ENCODE data around the gene VPS52.

DNA sequence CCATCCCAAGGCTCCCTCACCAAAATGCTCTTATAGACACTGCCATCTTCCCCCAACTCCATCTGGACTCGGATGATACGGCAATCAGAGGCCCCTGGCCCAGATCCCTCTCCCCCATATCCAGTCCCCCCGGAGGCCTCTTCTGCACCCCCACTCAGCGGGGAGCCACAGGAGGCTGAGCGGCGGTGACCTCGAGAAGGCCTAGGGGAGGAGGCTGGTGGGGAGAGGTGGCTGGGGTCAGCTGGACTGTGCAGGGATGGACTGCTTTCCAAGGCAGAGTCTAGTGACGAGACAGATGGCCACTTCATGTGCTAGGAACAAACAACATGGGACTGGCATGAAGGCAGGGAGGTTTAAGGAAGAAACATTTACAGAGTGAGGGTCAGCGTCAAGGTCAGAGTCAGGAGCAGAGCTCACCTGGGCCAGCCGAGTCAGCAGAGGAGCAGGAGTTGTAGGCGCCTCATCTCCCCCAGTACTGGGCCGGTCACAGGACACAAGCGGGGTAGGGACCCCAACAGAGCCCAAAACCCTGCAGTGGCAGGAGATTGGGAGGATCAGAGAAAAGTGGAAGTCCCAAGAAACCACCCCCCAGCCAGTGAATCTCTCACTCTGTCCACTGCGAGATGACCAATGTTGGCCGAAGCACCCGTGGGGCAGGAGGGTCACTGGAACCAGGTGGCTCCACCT, 21.5 kb upstream of the VPS52 start:
- TF ChIP-seq CTCF (IDR thresholded peaks at IDR 0.05; ENCODE audit: low read depth, low read length): no peak
- no peak for TF ChIP-seq POLR2A (IDR thresholded peaks at IDR 0.05; ENCODE audit: extremely low read depth, insufficient read length)
- TF ChIP-seq, protein P1, sequence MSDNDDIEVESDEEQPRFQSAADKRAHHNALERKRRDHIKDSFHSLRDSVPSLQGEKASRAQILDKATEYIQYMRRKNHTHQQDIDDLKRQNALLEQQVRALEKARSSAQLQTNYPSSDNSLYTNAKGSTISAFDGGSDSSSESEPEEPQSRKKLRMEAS (IDR thresholded peaks at IDR 0.05; ENCODE audit: low read depth, low read length): no peak
